K562 (cell line): ENCODE measurements around the gene GYPC. TPM values are rescaled to one million over a fixed set of nuclear protein-coding genes. Genes with fewer than 3 reads are reported as not detected.

Source experiments
- ATAC-seq: fragments of 200-7000 bp; cut with Tn5 transposase; 3 replicates; pipeline ENCODE4 v1.9.1; 2020; ENCODE audit warnings: moderate library complexity
- BruUV-seq: library from RNA; stranded (reverse); fragments of 400-500 nt; replicated peaks from 2 replicates; lab custom pipeline; 2021; lab: Mats Ljungman, UMichigan
- CTCF ChIA-PET: fragments of 300-600 bp; formaldehyde crosslinking; extraction: SDS; loops from one replicate; lab custom pipeline; 2021; ENCODE audit warnings: low intra/inter-chr PET ratio; lab: Yijun Ruan, JAX
- POLR2A ChIA-PET: fragments of 300-600, 350-650 bp; sonication (Branson Sonifier 250); formaldehyde crosslinking; extraction: SDS; loops from one replicate; lab custom pipeline; 2021; ENCODE audit warnings: antibody characterized with exemption, inconsistent platforms; lab: Yijun Ruan, JAX
- DNase-seq, 4 experiments: peaks; one replicate each; pipeline versions ENCODE4 v3.0.0 to v3.0.0-alpha.2; 2011 to 2018; ENCODE audit warnings: low spot score in 3 of 4, mixed read lengths in 3 of 4; ENCODE audit errors: extremely low read depth in 1 of 4
- FAIRE-seq: peaks from 2 replicates; lab custom pipeline; 2011; peaks lifted over from hg19 to GRCh38; lab: Jason Lieb, UNC
- H2AFZ ChIP-seq: 2 replicates; pipeline ENCODE4 v1.6.0; 2011; ENCODE audit warnings: low read depth, low read length, control low read depth, inconsistent platforms
- H3K27ac ChIP-seq: fragments of 200-600 bp; 3 replicates; pipeline ENCODE4 v1.8.0; 2011; ENCODE audit warnings: low read depth, mild to moderate bottlenecking, control low read depth, inconsistent platforms, low read length, moderate library complexity, mixed read lengths; ENCODE audit errors: extremely low read depth
- H3K27me3 ChIP-seq, 2 experiments: fragments of 300-600 bp in 1 of 2; 2 replicates in 1 of 2; 3 replicates in 1 of 2; pipeline versions ENCODE4 v1.6.0 to v1.8.0; 2011; ENCODE audit warnings: inconsistent platforms in 2 of 2, low read length in 2 of 2, mild to moderate bottlenecking in 1 of 2, mixed read lengths in 1 of 2, moderate library complexity in 1 of 2; ENCODE audit not compliant: control insufficient read depth in 2 of 2, insufficient read depth in 2 of 2
- H3K36me3 ChIP-seq: fragments of 300-600 bp; 3 replicates; pipeline ENCODE4 v1.8.0; 2011; ENCODE audit warnings: mild to moderate bottlenecking, low read length, inconsistent platforms; ENCODE audit not compliant: control insufficient read depth, insufficient read depth
- H3K4me1 ChIP-seq, 2 experiments: fragments of 200-600 bp in 1 of 2; replicated peaks in 1 of 2; 2 replicates in 1 of 2; 3 replicates in 1 of 2; pipeline versions ENCODE4 v1.5.1 to v1.8.0; 2011; ENCODE audit warnings: inconsistent platforms in 2 of 2, low read length in 2 of 2, mild to moderate bottlenecking in 1 of 2, mixed read lengths in 1 of 2, moderate library complexity in 1 of 2; ENCODE audit not compliant: control insufficient read depth in 2 of 2, insufficient read depth in 2 of 2
- H3K4me2 ChIP-seq: 2 replicates; pipeline ENCODE4 v1.6.1; 2011; ENCODE audit warnings: low read length, control low read depth, inconsistent platforms, mixed read lengths; ENCODE audit not compliant: insufficient read depth
- H3K4me3 ChIP-seq: fragments of 200-600 bp; sonication (generic), shearing (Covaris generic); 2 replicates; pipeline ENCODE4 v1.5.1; 2016; ENCODE audit warnings: control low read depth, inconsistent platforms
- H3K79me2 ChIP-seq: fragments of 200-600 bp; 3 replicates; pipeline ENCODE4 v1.8.0; 2011; ENCODE audit warnings: low read length, inconsistent platforms; ENCODE audit not compliant: control insufficient read depth, insufficient read depth
- H3K9ac ChIP-seq, 2 experiments: 2 replicates each; pipeline versions ENCODE4 v1.6.0 to v1.6.1; 2011; ENCODE audit warnings: low read depth in 2 of 2, low read length in 2 of 2, control low read depth in 1 of 2, inconsistent platforms in 1 of 2, mild to moderate bottlenecking in 1 of 2, mixed read lengths in 1 of 2; ENCODE audit not compliant: insufficient read depth in 1 of 2
- H3K9me1 ChIP-seq: one replicate; pipeline ENCODE4 v1.6.0; 2011; ENCODE audit warnings: inconsistent platforms, mild to moderate bottlenecking, low read length, moderate library complexity; ENCODE audit not compliant: control insufficient read depth, insufficient read depth
- H3K9me3 ChIP-seq: replicated peaks from 2 replicates; pipeline ENCODE4 v1.5.1; 2011; ENCODE audit warnings: low read depth, low read length, inconsistent platforms; ENCODE audit not compliant: control insufficient read depth, insufficient read depth
- H4K20me1 ChIP-seq: replicated peaks from 2 replicates; pipeline ENCODE4 v1.6.1; 2011; ENCODE audit warnings: low read length, inconsistent platforms, mixed read lengths; ENCODE audit not compliant: control insufficient read depth, insufficient read depth
- ARID1B ChIP-seq: fragments of 450-650 bp; IDR thresholded peaks from 2 replicates; pipeline ENCODE4 v1.6.1; 2016; ENCODE audit warnings: antibody characterized with exemption, mild to moderate bottlenecking, inconsistent platforms
- ARID2 ChIP-seq: fragments of 450-650 bp; IDR thresholded peaks from 2 replicates; pipeline ENCODE4 v1.6.1; 2017; ENCODE audit warnings: antibody characterized with exemption, mild to moderate bottlenecking
- CBFA2T2 ChIP-seq: fragments of 450-650 bp; conservative IDR thresholded peaks from 2 replicates; pipeline ENCODE4 v1.6.1; 2017; ENCODE audit warnings: mild to moderate bottlenecking
- CHCHD3 ChIP-seq: fragments of 250-450 bp; sonication (Bioruptor Pico); IDR thresholded peaks from 2 replicates; pipeline ENCODE4 v2.1.2; 2022; ENCODE audit warnings: mild to moderate bottlenecking
- DPF2 ChIP-seq: fragments of 450-650 bp; IDR thresholded peaks from 2 replicates; pipeline ENCODE4 v1.6.1; 2016
- FOXK1 ChIP-seq: sonication (generic); formaldehyde crosslinking; IDR thresholded peaks from 2 replicates; pipeline ENCODE4 v1.8.0; 2022; ENCODE audit warnings: missing genetic modification reagents, mild to moderate bottlenecking, borderline replicate concordance
- KDM1A ChIP-seq, 2 experiments: fragments of 450-650 bp; IDR thresholded peaks; 2 replicates each; pipeline ENCODE4 v1.6.1; 2016; ENCODE audit warnings: mild to moderate bottlenecking in 2 of 2
- NCOA4 ChIP-seq: fragments of 450-650 bp; IDR thresholded peaks from 2 replicates; pipeline ENCODE4 v1.6.1; 2018; ENCODE audit warnings: mild to moderate bottlenecking; ENCODE audit not compliant: partially characterized antibody
- NFIC ChIP-seq: fragments of 450-650 bp; IDR thresholded peaks from 2 replicates; pipeline ENCODE4 v1.6.1; 2017; ENCODE audit warnings: mild to moderate bottlenecking, inconsistent platforms
- PHB2 ChIP-seq: fragments of 450-650 bp; IDR thresholded peaks from 2 replicates; pipeline ENCODE4 v1.6.1; 2017; ENCODE audit warnings: low read depth
- TAF1 ChIP-seq: IDR thresholded peaks from 2 replicates; pipeline ENCODE4 v1.6.1; 2011; ENCODE audit warnings: mild to moderate bottlenecking, low read length, moderate library complexity; ENCODE audit not compliant: insufficient read depth, control insufficient read depth, severe bottlenecking; ENCODE audit errors: extremely low read depth
- TAL1 ChIP-seq: fragments of 450-650 bp; IDR thresholded peaks from 2 replicates; pipeline ENCODE4 v1.6.1; 2016; ENCODE audit warnings: mild to moderate bottlenecking
- TEAD4 ChIP-seq, 2 experiments: sonication (generic) in 1 of 2; formaldehyde crosslinking in 1 of 2; IDR thresholded peaks; 2 replicates each; pipeline versions ENCODE4 v1.6.1 to v1.8.0; 2012 to 2022; ENCODE audit warnings: borderline replicate concordance in 1 of 2, inconsistent platforms in 1 of 2, low read length in 1 of 2, mild to moderate bottlenecking in 1 of 2, missing genetic modification reagents in 1 of 2
- ZBTB26 ChIP-seq: fragments of 450-650 bp; formaldehyde crosslinking; IDR thresholded peaks from 2 replicates; pipeline ENCODE4 v1.4.0; 2022; ENCODE audit warnings: missing genetic modification characterization
- ZNF347 ChIP-seq: fragments of 450-650 bp; formaldehyde crosslinking; IDR thresholded peaks from 2 replicates; pipeline ENCODE4 v1.4.0; 2020; ENCODE audit warnings: low read depth, mild to moderate bottlenecking, moderate library complexity
- ZNF740 ChIP-seq, 3 experiments: fragments of 200-800 bp in 1 of 3; sonication (Bioruptor generic) in 1 of 3; sonication (generic) in 1 of 3; formaldehyde crosslinking in 1 of 3; IDR thresholded peaks; 2 replicates each; pipeline versions ENCODE4 v1.6.1 to v1.8.0; 2016 to 2022; ENCODE audit warnings: mild to moderate bottlenecking in 2 of 3, missing compliant biosample characterization in 2 of 3, missing genetic modification characterization in 2 of 3, missing genetic modification reagents in 1 of 3
- WGBS: fragments of 100-300 bp; shearing (Covaris generic); methylation state at CpG from one replicate; pipeline ENCODE4 v1.1.6; 2016; ENCODE audit warnings: low coverage, mixed read lengths; ENCODE audit not compliant: insufficient coverage; ENCODE audit errors: missing lambda C conversion rate; 5-methylcytosine and 5-hydroxymethylcytosine counted together
- in situ Hi-C: fragments of 300-500 bp; cut with MboI; formaldehyde crosslinking; loops from 4 replicates; pipeline ENCODE4 v1.15.0; 2018; ENCODE audit warnings: inconsistent platforms, mixed read lengths
- intact Hi-C: fragments of 100-400 bp; cut with micrococcal nuclease; formaldehyde crosslinking; loops from 2 replicates; pipeline ENCODE4 v1.14.2; 2022
- polyA plus RNA-seq, 8 experiments: library from polyadenylated mRNA; depleted of rRNA in 4 of 8; stranded (reverse) in 5 of 8; unstranded in 3 of 8; fragments of >200 nt; fragmentation: Nextera tagmentation in 2 of 8; fragmentation: Illumina TruSeq in 1 of 8; extraction: Ambion mirVana in 2 of 8; extraction: Trizol in 1 of 8; gene quantifications; 2 replicates each; pipeline versions ENCODE4 v1.2.1 to v1.2.3, GENCODE V29; 2011 to 2014; ENCODE audit warnings: inconsistent platforms in 1 of 8, missing spikeins in 1 of 8
- total RNA-seq, 7 experiments: library from RNA; depleted of rRNA in 6 of 7; stranded (reverse); fragments of >200 nt in 6 of 7; fragmentation: Illumina TruSeq in 2 of 7; extraction: Trizol in 2 of 7; gene quantifications; 2 replicates each; pipeline versions ENCODE4 v1.2.1 to v1.2.3, GENCODE V29; 2011 to 2021; ENCODE audit warnings: low replicate concordance in 1 of 7

Gene GYPC
- total and polyA plus RNA-seq, 9 of the 15 experiments (the other 6 are each of a cell fraction or from before 2014, with no cell fraction given): 50.6 to 282 (median 194) TPM

GRCh38 chr2:126676221-126677175 lies 20.5 kb downstream of the GYPC start (continued):
- TF ChIP-seq CBFA2T2 (peak; percentile 81), TEAD4 (IDR thresholded peaks at IDR 0.05; ENCODE audit: low read length) (peak; percentile 67), TEAD4 (CRISPR knock-in tag; IDR thresholded peaks at IDR 0.05; ENCODE audit: borderline replicate concordance) (no peak), ARID1B (peak; percentile 61), PHB2 (no peak), TAL1 (peak; percentile 53; the same call in 1 of the 2 replicates), NFIC (0 out of 2 replicates have a peak, but pooled peaks have one; percentile 15)

- H3K4me3 ChIP-seq: no peak overlapping the region
- peak overlapping the region; percentile 59 for H3K4me2 ChIP-seq
- no peak overlapping the region for H2AFZ ChIP-seq
- no CpG with 5 or more reads among the region's 1 CpG for WGBS
- peaks cover 17% of the 10 kb centered on the region for H3K9me3 ChIP-seq
- no TSS peak for BruUV-seq
- peak overlapping the region; percentile 27; the same call in 1 of the 3 replicates for H3K27ac ChIP-seq
- CTCF ChIA-PET: no interaction called here
- POLR2A ChIA-PET: no interaction called here
- H3K79me2 ChIP-seq: peaks cover 96% of the 10 kb centered on the region
- H3K4me1 ChIP-seq: peaks cover 43 to 51% of the 10 kb centered on the region in 2 experiments
- H3K9ac ChIP-seq: no peak overlapping the region; a peak in 1 of 4 replicates
- no peak for ATAC-seq
- in situ Hi-C loops (no loop called here), intact Hi-C loops (no loop called here)
- no peak for FAIRE-seq
- no peak for DNase-seq
- no peaks in the 10 kb centered on the region for H3K27me3 ChIP-seq
- peaks cover 11% of the 10 kb centered on the region; the same call in 1 of the 2 replicates for H4K20me1 ChIP-seq
- H3K36me3 ChIP-seq: peaks cover 88% of the 10 kb centered on the region
- H3K9me1 ChIP-seq: no peaks in the 10 kb centered on the region
- TF ChIP-seq DPF2 (peak; percentile 8; the same call in 1 of the 2 replicates), CHCHD3 (CRISPR knock-in tag) (no peak), ARID2 (peak; percentile 29; the same call in 1 of the 2 replicates), ZNF347 (CRISPR knock-in tag) (no peak), ZNF740 (CRISPR knock-in tag; IDR thresholded peaks at IDR 0.05) (no peak), ZNF740 (tag; IDR thresholded peaks at IDR 0.05) (no peak), ZBTB26 (CRISPR knock-in tag) (peak; percentile 17; the same call in 1 of the 2 replicates), NFIC (peak; percentile 3; the same call in 1 of the 2 replicates), NCOA4 (peak; percentile 26), TAF1 (no peak), KDM1A (IDR thresholded peaks at IDR 0.05) (0 out of 4 replicates have a peak, but pooled peaks of 1 of the 2 experiments have one; percentile 4), FOXK1 (CRISPR knock-in tag) (no peak)
Measured at GRCh38 chr2:126677176-126677538, 21.2 kb downstream of the GYPC start.
